ENCODE results near the gene UQCRH.
"Not testable (repeated sequence)": the region's sequence is repeated elsewhere in the genome, so short reads cannot be mapped to it uniquely, and the experiment has no call there.

Gene UQCRH

GRCh38 chr1:46363121-46363520, 59.6 kb downstream of the UQCRH start:
- H3K9me3 Mint-ChIP-seq, result no peaks in the 10 kb centered on the region
- DNase-seq (no peak), ATAC-seq (no peak)
- H3K4me1 Mint-ChIP-seq, result no peaks in the 10 kb centered on the region
- no peaks in the 10 kb centered on the region for H3K27me3 Mint-ChIP-seq
- peaks cover 48% of the 10 kb centered on the region for H3K36me3 Mint-ChIP-seq (ENCODE audit: low read depth)
- H3K4me3 Mint-ChIP-seq, result no peak overlapping the region
- no peak overlapping the region for H3K27ac Mint-ChIP-seq

DNA sequence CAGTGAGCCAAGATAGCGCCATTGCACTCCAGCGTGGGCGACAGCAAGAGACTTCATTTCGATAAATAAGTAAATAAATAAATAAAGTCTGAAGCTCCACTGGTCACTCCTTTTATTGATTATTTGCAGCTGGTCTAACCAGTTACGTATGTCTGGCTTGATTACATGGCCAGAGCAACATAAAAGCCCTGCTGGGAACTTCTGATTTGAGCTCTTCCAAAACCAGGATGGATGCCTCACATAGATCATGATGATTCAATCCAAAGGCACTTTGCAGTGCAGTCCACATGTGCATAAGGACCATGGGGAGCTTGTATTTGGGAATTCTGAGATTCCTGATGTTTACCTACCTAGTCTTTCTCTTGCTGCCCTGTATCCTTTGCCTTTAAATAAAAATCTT, 61.1 kb downstream of the UQCRH start:
- H3K9me3 Mint-ChIP-seq, result no peaks in the 10 kb centered on the region
- no peak overlapping the region for H3K4me3 Mint-ChIP-seq
- no peak for ATAC-seq
- no peak for DNase-seq
- no peaks in the 10 kb centered on the region for H3K27me3 Mint-ChIP-seq
- peaks cover 3% of the 10 kb centered on the region for H3K4me1 Mint-ChIP-seq
- peaks cover 51% of the 10 kb centered on the region for H3K36me3 Mint-ChIP-seq (ENCODE audit: low read depth)
- no peak overlapping the region for H3K27ac Mint-ChIP-seq

- H3K27me3 Mint-ChIP-seq, H3K4me3 Mint-ChIP-seq, ATAC-seq, H3K9me3 Mint-ChIP-seq, DNase-seq, H3K27ac Mint-ChIP-seq: not testable (repeated sequence)
- H3K36me3 Mint-ChIP-seq (ENCODE audit: low read depth), result peaks cover 55% of the 10 kb centered on the region
- H3K4me1 Mint-ChIP-seq, result peaks cover 12% of the 10 kb centered on the region
Measured at GRCh38 chr1:46365796-46366195, 62.3 kb downstream of the UQCRH start.
